DLD1 (cell line): ENCODE measurements around the gene CDH13.

Experiments
- in situ Hi-C: cut with HindIII; loops from 2 replicates; pipeline ENCODE4 v1.10.0; 2017; ENCODE audit warnings: low sequenced_read_pairs

Gene CDH13

GRCh38 chr16:82681592-82681991 lies 54.8 kb downstream of the CDH13 start:
- in situ Hi-C loops, result no loop called here

- in situ Hi-C loops, result no loop called here
Measured at GRCh38 chr16:82682767-82683166, 56.0 kb downstream of the CDH13 start.

GRCh38 chr16:82684256-82684655 lies 57.5 kb downstream of the CDH13 start:
- in situ Hi-C loops, result no loop called here

- in situ Hi-C loops, result no loop called here
Measured at GRCh38 chr16:82685526-82685925, 58.8 kb downstream of the CDH13 start.

- in situ Hi-C loops, result no loop called here
Measured at GRCh38 chr16:82694239-82694874, 67.6 kb downstream of the CDH13 start.

- in situ Hi-C loops, result no loop called here
Measured at GRCh38 chr16:82695806-82696205, 69.0 kb downstream of the CDH13 start.

- in situ Hi-C loops, result no loop called here
Measured at GRCh38 chr16:82699260-82699659, 72.5 kb downstream of the CDH13 start.

GRCh38 chr16:82699711-82700495 lies 73.1 kb downstream of the CDH13 start:
- in situ Hi-C loops, result no loop called here

- in situ Hi-C loops, result no loop called here
Measured at GRCh38 chr16:82700541-82701235, 73.9 kb downstream of the CDH13 start.

GRCh38 chr16:82701442-82701955 lies 74.7 kb downstream of the CDH13 start:
- in situ Hi-C loops, result no loop called here

GRCh38 chr16:82703161-82703560 lies 76.4 kb downstream of the CDH13 start:
- in situ Hi-C loops, result no loop called here

GRCh38 chr16:82703871-82704768 lies 77.4 kb downstream of the CDH13 start:
- in situ Hi-C loops, result no loop called here

- in situ Hi-C loops, result no loop called here
Measured at GRCh38 chr16:82709987-82710386, 83.2 kb downstream of the CDH13 start.

- in situ Hi-C loops, result no loop called here
Measured at GRCh38 chr16:82713778-82714177, 87.0 kb downstream of the CDH13 start.

- in situ Hi-C loops, result no loop called here
Measured at GRCh38 chr16:82715160-82715559, 88.4 kb downstream of the CDH13 start.

GRCh38 chr16:82715833-82716232 lies 89.1 kb downstream of the CDH13 start:
- in situ Hi-C loops, result no loop called here

- in situ Hi-C loops, result no loop called here
Measured at GRCh38 chr16:82716361-82716855, 89.6 kb downstream of the CDH13 start.

GRCh38 chr16:82720414-82720813 lies 93.6 kb downstream of the CDH13 start:
- in situ Hi-C loops, result no loop called here

- in situ Hi-C loops, result no loop called here
Measured at GRCh38 chr16:82726306-82726705, 99.5 kb downstream of the CDH13 start.

- in situ Hi-C loops, result no loop called here
Measured at GRCh38 chr16:82728901-82729300, 102.1 kb downstream of the CDH13 start.
